HUES48 (cell line): ENCODE data around the gene MIA.
"Not testable (repeated sequence)": the region's sequence is repeated elsewhere in the genome, so short reads cannot be mapped to it uniquely, and the experiment has no call there.

ENCODE experiments used
- H3K27ac ChIP-seq: one replicate; pipeline ENCODE4 v1.7.0; 2013; ENCODE audit warnings: low read depth, low read length, inconsistent platforms
- H3K27me3 ChIP-seq: 2 replicates; pipeline ENCODE4 v1.6.1; 2013; ENCODE audit warnings: mild to moderate bottlenecking, low read length; ENCODE audit not compliant: control insufficient read depth, insufficient read depth
- H3K36me3 ChIP-seq: 2 replicates; pipeline ENCODE4 v1.6.1; 2013; ENCODE audit warnings: low read length; ENCODE audit not compliant: control insufficient read depth, insufficient read depth
- H3K4me1 ChIP-seq: 2 replicates; pipeline ENCODE4 v1.6.1; 2013; ENCODE audit warnings: mild to moderate bottlenecking, low read length; ENCODE audit not compliant: control insufficient read depth, insufficient read depth
- H3K4me3 ChIP-seq: 2 replicates; pipeline ENCODE4 v1.5.1; 2013; ENCODE audit warnings: mild to moderate bottlenecking, low read depth, low read length
- H3K9ac ChIP-seq: 2 replicates; pipeline ENCODE4 v1.6.1; 2013; ENCODE audit warnings: mild to moderate bottlenecking, low read depth, low read length, moderate library complexity
- H3K9me3 ChIP-seq: 2 replicates; pipeline ENCODE4 v1.6.1; 2013; ENCODE audit warnings: low read length; ENCODE audit not compliant: control insufficient read depth, insufficient read depth

MIA gene

DNA sequence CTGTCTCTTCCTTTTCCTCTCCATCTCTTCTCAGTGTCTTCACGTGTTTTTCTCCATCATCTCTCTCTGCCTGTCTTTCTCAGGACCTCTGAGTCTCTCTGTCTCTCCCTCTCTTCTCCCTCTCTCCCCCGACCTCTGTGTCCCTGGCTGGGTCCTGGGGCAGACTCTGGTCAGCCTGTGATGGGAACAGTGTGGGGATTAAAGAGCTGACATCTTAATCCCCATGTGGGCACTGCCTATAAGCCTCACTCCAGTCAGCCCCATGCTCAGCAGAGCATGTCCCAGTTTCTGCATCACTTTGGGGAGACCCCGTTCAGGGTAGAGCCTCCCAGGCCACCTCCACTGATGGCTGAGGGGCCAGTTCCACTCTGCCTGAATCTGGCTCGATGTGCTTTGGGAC lies 39.9 kb downstream of the MIA start:
- no peaks in the 10 kb centered on the region for H3K36me3 ChIP-seq
- H3K9me3 ChIP-seq, result no peaks in the 10 kb centered on the region
- no peak overlapping the region for H3K27ac ChIP-seq
- H3K9ac ChIP-seq, result no peak overlapping the region
- no peak overlapping the region for H3K4me3 ChIP-seq
- peaks cover 15% of the 10 kb centered on the region for H3K4me1 ChIP-seq
- peaks cover 14% of the 10 kb centered on the region for H3K27me3 ChIP-seq

DNA sequence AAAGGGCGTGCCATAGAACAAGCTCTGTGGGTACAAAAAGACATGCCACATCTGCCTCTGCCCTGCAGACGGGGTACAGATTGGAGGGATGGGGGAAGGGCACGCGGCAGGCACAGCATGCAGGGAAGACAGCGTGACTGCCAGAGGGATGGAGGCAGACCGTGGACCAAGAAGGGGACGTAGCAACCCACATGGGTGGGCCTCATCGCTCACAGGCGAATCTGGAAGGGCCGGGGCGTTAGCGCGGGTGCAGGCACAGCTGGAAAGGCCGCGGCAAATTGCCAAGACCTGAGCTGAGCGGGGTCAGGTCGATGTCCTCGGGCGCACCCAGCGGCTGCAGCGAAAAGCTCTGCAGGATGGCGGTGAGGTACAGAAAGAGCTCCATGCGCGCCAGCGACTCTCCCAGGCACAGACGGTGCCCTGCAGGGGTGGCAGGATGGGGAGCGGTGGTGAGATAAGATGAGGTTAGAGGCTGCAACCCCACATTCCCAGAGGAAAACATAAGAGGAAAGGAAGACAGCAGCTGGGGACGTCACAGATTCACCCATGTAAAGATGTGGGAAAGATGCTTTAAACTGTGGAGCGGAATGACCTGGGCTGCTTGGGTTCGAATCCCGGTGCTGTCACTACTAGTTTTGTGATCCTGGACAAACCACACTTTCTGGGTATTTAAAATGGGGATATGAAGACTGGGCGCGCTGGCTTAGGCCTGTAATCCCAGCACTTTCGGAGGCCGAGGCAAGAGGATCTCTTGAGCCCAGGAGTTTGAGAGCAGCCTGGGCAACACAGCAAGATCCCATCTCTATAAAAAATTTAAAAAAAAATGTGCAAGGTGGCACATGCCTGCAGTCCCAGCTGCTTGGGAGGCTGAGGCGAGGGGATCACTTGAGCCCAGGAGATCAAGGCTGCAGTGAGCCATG lies 43.4 kb downstream of the MIA start:
- not testable (repeated sequence) for H3K4me1 ChIP-seq, H3K9ac ChIP-seq, H3K9me3 ChIP-seq, H3K27ac ChIP-seq, H3K36me3 ChIP-seq, H3K27me3 ChIP-seq
- H3K4me3 ChIP-seq, result peak overlapping the region; percentile 31; the same call in 1 of the 2 replicates

DNA sequence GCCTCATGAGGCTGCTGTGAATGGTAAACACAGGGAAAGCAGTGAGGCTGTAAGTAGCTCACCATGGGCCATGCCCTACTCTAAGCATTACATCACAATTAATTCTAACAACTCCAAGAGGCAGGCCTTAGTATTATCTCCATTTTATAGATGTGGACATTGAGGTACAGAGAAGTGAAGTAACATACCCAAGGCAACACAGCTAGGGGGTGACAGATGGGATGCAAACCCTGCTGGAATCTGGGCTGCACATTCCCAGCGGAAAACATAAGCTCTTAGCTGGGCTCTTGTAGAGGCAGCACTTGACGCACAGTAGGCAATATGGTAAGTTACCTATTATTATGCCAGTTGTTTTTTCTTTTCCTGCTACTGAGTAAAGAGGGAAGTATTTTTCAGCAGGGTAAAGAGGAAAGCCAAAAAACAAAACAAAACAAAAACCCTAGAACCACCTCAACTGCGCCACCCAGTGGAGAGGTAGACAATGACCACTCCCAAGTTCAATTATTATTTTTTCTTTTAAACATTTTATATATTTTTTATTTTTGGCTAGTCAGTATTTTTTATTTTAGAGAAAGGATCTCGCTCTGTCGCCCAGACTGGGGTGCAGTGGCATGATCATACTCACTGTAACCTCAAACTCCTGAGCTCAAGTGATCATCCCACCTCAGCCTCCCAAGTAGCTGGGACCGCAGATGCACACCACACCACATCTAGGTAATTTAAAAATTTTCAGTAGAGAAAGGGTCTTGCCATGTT lies 44.3 kb downstream of the MIA start:
- not testable (repeated sequence) for H3K9me3 ChIP-seq, H3K4me1 ChIP-seq, H3K27ac ChIP-seq, H3K9ac ChIP-seq, H3K36me3 ChIP-seq, H3K4me3 ChIP-seq, H3K27me3 ChIP-seq

- H3K9ac ChIP-seq, result no peak overlapping the region
- H3K27ac ChIP-seq, result no peak overlapping the region
- no peaks in the 10 kb centered on the region for H3K4me1 ChIP-seq
- no peak overlapping the region for H3K4me3 ChIP-seq
- H3K36me3 ChIP-seq, result no peaks in the 10 kb centered on the region
- no peaks in the 10 kb centered on the region for H3K9me3 ChIP-seq
- no peaks in the 10 kb centered on the region for H3K27me3 ChIP-seq
These were observed 46.8 kb downstream of the MIA start for GRCh38 chr19:40822161-40822560.

DNA sequence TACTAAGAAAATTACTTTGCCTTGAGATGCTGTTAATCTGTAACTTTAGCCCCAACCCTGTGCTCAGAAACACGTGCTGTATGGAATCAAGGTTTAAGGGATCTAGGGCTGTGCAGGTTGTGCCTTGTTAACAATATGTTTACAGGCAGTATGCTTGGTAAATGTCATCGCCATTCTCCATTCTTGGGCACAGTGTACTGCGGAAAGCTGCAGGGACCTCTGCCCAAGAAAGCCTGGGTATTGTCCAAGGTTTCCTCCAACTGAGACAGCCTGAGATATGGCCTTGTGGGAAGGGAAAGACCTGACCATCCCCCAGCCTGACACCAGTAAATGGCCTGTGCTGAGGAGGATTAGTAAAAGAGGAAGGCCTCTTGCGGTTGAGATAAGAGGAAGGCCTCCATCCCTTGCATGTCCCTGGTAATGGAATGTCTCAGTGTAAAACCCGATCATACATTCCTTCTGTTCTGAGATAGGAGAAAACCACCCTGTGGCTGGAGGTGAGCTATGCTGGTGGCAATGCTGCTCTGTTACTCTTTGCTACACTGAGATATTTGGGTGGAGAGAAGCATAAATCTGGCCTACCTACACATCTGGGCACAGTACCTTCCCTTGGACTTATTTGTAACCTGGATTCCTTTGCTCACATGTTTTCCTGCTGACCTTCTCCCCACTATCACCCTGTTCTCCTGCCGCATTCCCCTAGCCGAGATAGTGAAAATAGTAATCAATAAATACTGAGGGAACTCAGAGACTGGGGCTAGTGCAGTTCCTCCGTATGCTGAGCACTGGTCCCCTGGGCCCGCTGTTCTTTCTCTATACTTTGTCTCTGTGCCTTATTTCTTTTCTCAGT lies 47.6 kb downstream of the MIA start:
- not testable (repeated sequence) for H3K27me3 ChIP-seq, H3K9ac ChIP-seq, H3K4me1 ChIP-seq, H3K27ac ChIP-seq, H3K9me3 ChIP-seq, H3K4me3 ChIP-seq, H3K36me3 ChIP-seq

DNA sequence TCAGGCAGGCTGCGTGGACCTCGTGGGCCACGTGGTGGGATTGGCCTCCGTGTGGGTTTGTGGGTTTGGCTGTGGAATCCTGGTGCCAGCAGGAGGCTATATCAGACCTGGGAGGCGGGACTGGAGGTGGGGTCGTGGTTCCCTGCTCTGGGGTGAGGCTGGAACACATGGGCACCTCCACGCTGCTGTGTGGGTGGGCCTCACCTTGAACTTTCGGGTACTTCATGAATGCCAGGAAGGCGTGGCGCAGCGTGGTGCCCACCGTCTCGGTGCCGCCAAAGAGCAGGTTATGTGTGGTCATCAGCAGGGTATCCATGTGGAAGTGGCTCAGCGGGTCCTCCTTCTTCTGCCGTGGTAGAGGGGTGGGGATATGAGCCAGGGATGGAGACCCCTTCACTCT lies 49.6 kb downstream of the MIA start:
- not testable (repeated sequence) for H3K9me3 ChIP-seq, H3K27ac ChIP-seq, H3K4me1 ChIP-seq, H3K4me3 ChIP-seq, H3K27me3 ChIP-seq, H3K9ac ChIP-seq, H3K36me3 ChIP-seq

GRCh38 chr19:40825460-40826095 lies 50.3 kb downstream of the MIA start:
- H3K27me3 ChIP-seq, H3K4me3 ChIP-seq, H3K9me3 ChIP-seq, H3K9ac ChIP-seq, H3K4me1 ChIP-seq, H3K36me3 ChIP-seq, H3K27ac ChIP-seq: not testable (repeated sequence)

DNA sequence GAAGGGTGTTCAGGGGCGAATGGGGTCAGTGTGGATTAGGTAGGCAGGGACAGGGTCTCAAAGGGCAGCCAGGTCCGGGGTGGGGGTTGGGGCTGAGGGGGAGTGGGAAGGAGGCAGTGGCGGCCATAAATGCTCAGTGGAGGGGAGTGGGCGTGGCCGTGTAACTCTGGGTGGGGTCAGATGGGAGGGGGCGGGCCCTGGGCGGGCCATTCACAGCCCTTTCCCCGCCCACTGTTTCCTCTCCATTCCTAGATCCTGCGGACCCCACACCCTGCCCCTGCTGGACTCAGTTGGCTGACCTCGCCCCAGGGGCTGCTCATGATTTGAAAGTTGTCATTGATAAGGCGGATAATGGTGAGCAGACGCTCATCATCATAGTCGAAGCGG lies 51.0 kb downstream of the MIA start:
- not testable (repeated sequence) for H3K4me3 ChIP-seq, H3K27ac ChIP-seq, H3K4me1 ChIP-seq, H3K9me3 ChIP-seq, H3K27me3 ChIP-seq, H3K36me3 ChIP-seq, H3K9ac ChIP-seq

- H3K27ac ChIP-seq, H3K4me3 ChIP-seq, H3K9me3 ChIP-seq, H3K4me1 ChIP-seq, H3K27me3 ChIP-seq, H3K36me3 ChIP-seq, H3K9ac ChIP-seq: not testable (repeated sequence)
These were observed 51.5 kb downstream of the MIA start for GRCh38 chr19:40826699-40827385.
